ENCODE results near the gene VPS51.

VPS51 gene

GRCh38 chr11:65095974-65096806 lies at the start of gene VPS51:
Gene VPS51 (plus strand): TSS chr11:65096214. CDS start chr11:65096251, 37 bp downstream.
- peak; percentile 91 for DNase-seq

- peak; percentile 43 for DNase-seq
Observed at GRCh38 chr11:65047581-65048422, 48.2 kb upstream of the VPS51 start.

GRCh38 chr11:65051398-65051858 lies 44.6 kb upstream of the VPS51 start:
- DNase-seq = no peak

- no peak for DNase-seq
Observed at GRCh38 chr11:65053827-65054508, 42.0 kb upstream of the VPS51 start.

- DNase-seq = no peak
Observed at GRCh38 chr11:65055538-65055937, 40.5 kb upstream of the VPS51 start.

GRCh38 chr11:65056999-65057398 lies 39.0 kb upstream of the VPS51 start:
- DNase-seq = no peak

- no peak for DNase-seq
Observed at GRCh38 chr11:65057526-65057925, 38.5 kb upstream of the VPS51 start.

GRCh38 chr11:65058012-65058411 lies 38.0 kb upstream of the VPS51 start:
- no peak for DNase-seq

- DNase-seq = no peak
Observed at GRCh38 chr11:65058419-65059054, 37.5 kb upstream of the VPS51 start, which contains the start of gene NAALADL1. Gene NAALADL1 (minus strand): TSS chr11:65058553. CDS start chr11:65058521, 32 bp downstream.

GRCh38 chr11:65059523-65059922 lies 36.5 kb upstream of the VPS51 start:
- no peak for DNase-seq

GRCh38 chr11:65059959-65060824 lies 35.8 kb upstream of the VPS51 start:
- DNase-seq = no peak

GRCh38 chr11:65060913-65061408 lies 35.1 kb upstream of the VPS51 start:
- no peak for DNase-seq

- DNase-seq = peak; percentile 21
Observed at GRCh38 chr11:65063532-65063931, 32.5 kb upstream of the VPS51 start.

GRCh38 chr11:65064847-65065240 lies 31.2 kb upstream of the VPS51 start:
- DNase-seq = no peak

- no peak for DNase-seq
Observed at GRCh38 chr11:65065851-65066250, 30.2 kb upstream of the VPS51 start.

- no peak for DNase-seq
Observed at GRCh38 chr11:65066315-65066714, 29.7 kb upstream of the VPS51 start.

GRCh38 chr11:65066805-65067291 lies 29.2 kb upstream of the VPS51 start:
- no peak for DNase-seq

- no peak for DNase-seq
Observed at GRCh38 chr11:65067446-65067845, 28.6 kb upstream of the VPS51 start.

- no peak for DNase-seq
Observed at GRCh38 chr11:65069217-65069616, 26.8 kb upstream of the VPS51 start.

- no peak for DNase-seq
Observed at GRCh38 chr11:65071907-65072630, 23.9 kb upstream of the VPS51 start.

- DNase-seq = no peak
Observed at GRCh38 chr11:65072631-65072966, 23.4 kb upstream of the VPS51 start.

Measured in activated CD4-positive, alpha-beta T cell treated with anti-CD3 and anti-CD28 coated beads for 48 hours (primary cell).